Transverse colon (tissue), 3 donors: Measurements from ENCODE around the gene IRX3.

ENCODE experiments used
- EP300 ChIP-seq: sonication (generic); formaldehyde crosslinking; IDR thresholded peaks from one replicate; pipeline ENCODE4 v1.6.1; 2017; ENCODE audit warnings: antibody characterized with exemption, low read depth
- POLR2A ChIP-seq: fragments of 450-650 bp; IDR thresholded peaks from one replicate; pipeline ENCODE4 v1.6.1; 2016; ENCODE audit warnings: antibody characterized with exemption, mild to moderate bottlenecking, moderate library complexity
- TF ChIP-seq, protein P1 (sequence below), 5 experiments: fragments of 200-600 bp in 3 of 5; fragments of 450-650 bp in 2 of 5; sonication (generic) in 3 of 5; IDR thresholded peaks; 1 replicate in 2 of 5; 2 replicates in 3 of 5; pipeline ENCODE4 v1.5.1; 2016 to 2017; ENCODE audit warnings: antibody characterized with exemption in 5 of 5, inconsistent platforms in 3 of 5, mild to moderate bottlenecking in 2 of 5, moderate library complexity in 1 of 5

DNA sequence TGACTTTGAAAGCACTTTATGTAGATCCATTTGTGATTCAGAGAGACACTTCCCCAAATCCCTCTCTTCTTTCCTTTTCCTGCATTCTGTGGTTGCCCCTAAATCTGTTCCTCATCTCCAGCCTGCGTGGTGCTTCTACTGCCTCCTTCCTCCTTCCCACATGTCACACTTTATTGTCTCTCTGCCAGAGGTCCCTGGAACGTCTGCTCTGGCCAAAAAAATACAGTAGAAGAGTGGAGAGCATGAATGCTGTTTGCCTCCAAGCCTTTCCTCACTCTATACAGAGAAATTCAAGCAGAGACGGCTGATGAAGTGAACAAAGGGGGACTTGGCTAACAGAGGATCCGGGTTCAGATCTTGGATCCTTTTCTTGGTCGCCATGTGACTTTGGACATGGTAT lies 22.8 kb upstream of the IRX3 start:
- no peak for TF ChIP-seq EP300
- TF ChIP-seq POLR2A, result no peak
- TF ChIP-seq, protein P1, sequence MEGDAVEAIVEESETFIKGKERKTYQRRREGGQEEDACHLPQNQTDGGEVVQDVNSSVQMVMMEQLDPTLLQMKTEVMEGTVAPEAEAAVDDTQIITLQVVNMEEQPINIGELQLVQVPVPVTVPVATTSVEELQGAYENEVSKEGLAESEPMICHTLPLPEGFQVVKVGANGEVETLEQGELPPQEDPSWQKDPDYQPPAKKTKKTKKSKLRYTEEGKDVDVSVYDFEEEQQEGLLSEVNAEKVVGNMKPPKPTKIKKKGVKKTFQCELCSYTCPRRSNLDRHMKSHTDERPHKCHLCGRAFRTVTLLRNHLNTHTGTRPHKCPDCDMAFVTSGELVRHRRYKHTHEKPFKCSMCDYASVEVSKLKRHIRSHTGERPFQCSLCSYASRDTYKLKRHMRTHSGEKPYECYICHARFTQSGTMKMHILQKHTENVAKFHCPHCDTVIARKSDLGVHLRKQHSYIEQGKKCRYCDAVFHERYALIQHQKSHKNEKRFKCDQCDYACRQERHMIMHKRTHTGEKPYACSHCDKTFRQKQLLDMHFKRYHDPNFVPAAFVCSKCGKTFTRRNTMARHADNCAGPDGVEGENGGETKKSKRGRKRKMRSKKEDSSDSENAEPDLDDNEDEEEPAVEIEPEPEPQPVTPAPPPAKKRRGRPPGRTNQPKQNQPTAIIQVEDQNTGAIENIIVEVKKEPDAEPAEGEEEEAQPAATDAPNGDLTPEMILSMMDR (IDR thresholded peaks at IDR 0.05), result no peak
